GM21723 (cell line): Measurements from ENCODE around the gene TP53INP2.
"Not testable (repeated sequence)": the region's sequence is repeated elsewhere in the genome, so short reads cannot be mapped to it uniquely, and the experiment has no call there.

Experiments
- ATAC-seq: cut with Tn5 transposase; IDR thresholded peaks from one replicate; pipeline ENCODE4 v1.9.1; 2021; ENCODE audit warnings: mild to moderate bottlenecking, moderate library complexity; ENCODE audit not compliant: unreplicated experiment

TP53INP2 gene

GRCh38 chr20:34720266-34720665 is 16.1 kb downstream of the TP53INP2 start:
- no peak for ATAC-seq

GRCh38 chr20:34722560-34722959 is 18.4 kb downstream of the TP53INP2 start:
- ATAC-seq: not testable (repeated sequence)

GRCh38 chr20:34724172-34724571 is 20.0 kb downstream of the TP53INP2 start:
- ATAC-seq: no peak

- no peak for ATAC-seq
Measured at GRCh38 chr20:34729416-34729815, 25.3 kb downstream of the TP53INP2 start.

GRCh38 chr20:34732523-34732922 is 28.4 kb downstream of the TP53INP2 start:
- ATAC-seq: no peak

DNA sequence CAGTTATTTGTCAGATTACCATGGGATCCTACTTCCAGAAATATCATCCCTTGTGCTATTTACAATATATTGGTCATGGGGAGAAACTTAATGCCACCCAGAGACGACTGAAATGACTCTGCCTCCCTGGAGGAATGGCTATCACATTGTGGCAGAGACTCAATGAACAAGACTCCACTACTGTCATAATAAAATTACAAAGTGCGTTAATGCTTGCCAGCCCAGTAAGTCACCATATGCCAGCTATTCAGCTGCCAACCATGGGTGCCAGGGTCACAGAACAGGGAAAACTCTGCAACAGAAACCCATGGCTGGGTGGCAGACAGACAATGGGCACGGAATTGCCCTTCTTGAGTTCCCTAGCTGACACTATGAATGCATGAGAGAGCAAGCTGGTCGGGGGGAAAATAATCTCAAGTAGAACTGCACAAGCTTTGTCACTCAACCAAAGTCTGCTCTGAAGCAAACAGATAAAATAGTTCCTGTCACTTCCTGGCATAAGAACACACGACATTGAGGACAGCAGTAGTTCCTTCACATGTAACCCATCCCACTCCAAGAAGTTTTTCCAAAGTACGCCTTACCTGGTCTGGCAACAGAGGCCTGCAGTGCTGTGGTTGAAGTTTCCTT is 32.1 kb downstream of the TP53INP2 start:
- ATAC-seq: no peak

GRCh38 chr20:34743039-34743438 is 38.9 kb downstream of the TP53INP2 start:
- no peak for ATAC-seq

- ATAC-seq: no peak
Measured at GRCh38 chr20:34744340-34744739, 40.2 kb downstream of the TP53INP2 start.

GRCh38 chr20:34744847-34745246 is 40.7 kb downstream of the TP53INP2 start:
- ATAC-seq: no peak

DNA sequence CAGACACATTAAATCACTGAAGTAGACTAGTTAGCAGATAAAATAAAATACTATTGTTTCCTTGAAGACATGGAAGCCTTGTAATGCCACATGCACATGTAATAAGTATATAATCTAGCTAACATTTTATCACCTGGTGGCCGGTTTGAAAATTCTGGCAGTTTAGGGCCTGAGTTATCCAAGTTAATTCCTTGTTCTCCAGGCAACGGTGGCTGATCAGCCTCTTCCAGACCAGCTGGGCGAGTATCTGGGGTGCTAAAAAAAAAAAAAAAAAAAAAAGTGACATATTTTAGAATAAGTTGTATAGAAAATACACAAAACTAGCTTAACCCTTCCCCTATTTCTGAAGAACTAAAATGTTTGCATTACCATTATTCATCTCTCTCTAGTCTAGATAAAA is 42.5 kb downstream of the TP53INP2 start:
- ATAC-seq: no peak

DNA sequence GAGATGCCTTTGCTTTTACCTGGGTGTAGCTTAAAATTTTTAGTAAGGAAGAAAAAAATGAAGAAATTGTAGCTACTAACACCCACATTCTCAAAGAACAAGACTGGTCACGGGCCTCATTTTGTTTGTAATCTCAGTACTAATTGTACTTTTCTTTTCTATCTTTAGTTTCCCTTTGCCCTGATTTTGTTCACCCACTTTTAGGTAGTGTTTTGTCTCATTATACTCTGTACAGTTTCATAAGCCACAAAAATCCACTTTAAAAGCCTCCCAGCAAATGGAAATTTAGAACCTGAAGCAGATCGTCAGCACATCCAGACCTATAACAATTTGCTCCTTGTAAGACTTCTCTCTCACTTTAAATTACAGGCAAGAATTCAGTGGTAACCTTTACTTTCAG is 43.3 kb downstream of the TP53INP2 start:
- ATAC-seq: no peak

DNA sequence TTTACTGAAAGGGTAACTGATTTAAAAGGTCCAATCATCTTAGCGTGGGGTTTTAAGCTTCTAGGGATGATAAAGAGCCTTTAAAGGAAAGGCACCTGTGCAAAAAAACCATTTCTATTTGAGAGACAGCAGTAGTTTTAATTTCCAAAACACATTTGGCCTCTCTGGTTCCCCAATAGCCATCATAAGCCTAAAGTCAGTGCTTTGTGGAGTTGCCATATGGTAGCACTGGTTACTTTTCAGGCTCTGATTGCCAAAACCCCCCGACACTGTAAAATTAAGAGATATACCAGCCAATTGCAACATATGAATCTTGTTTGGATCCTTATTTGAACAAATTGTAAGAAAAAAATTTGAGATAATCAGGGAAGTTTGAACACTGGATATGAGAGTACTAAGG is 44.6 kb downstream of the TP53INP2 start:
- ATAC-seq: no peak

- no peak for ATAC-seq
Measured at GRCh38 chr20:34750484-34750883, 46.3 kb downstream of the TP53INP2 start.

DNA sequence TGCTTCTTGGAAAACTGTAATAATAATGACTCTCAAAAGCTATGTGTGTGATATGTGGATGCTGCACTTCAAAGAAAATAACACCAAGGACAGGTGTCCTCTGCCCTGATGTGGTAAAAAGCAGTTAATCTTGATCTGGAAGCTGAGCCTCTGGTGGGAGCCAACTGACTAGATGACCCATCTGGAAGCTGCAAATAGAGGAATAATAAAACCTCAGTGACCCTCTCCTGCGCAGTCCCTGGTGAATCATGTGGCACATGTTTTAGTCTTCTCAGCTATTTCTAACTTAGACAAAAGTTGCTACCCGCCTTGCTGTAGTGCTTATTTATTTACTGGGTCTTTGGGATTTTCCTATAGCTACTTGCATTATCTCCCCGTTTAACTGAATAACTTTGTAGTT is 47.3 kb downstream of the TP53INP2 start:
- ATAC-seq: no peak

- no peak for ATAC-seq
Measured at GRCh38 chr20:34753706-34754461, 49.7 kb downstream of the TP53INP2 start.

DNA sequence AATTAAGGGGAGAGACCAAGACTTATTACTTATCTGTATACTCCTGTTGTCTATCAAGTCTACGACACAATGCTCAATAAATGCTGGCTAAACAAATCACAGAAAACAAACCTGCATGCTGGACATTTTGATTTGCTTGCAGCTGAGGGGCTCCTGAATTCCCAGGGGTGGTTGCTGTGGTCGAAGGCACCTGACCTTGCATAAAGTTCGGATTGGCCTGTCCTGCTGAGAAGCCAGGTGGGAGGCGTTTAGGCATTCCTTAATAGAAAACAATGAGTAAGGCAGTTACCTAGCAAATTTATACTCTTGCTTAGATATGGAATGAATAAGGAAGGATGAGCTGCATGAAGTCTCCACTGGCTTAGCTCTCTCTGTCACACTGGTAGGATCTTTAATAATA is 50.5 kb downstream of the TP53INP2 start:
- ATAC-seq: no peak

DNA sequence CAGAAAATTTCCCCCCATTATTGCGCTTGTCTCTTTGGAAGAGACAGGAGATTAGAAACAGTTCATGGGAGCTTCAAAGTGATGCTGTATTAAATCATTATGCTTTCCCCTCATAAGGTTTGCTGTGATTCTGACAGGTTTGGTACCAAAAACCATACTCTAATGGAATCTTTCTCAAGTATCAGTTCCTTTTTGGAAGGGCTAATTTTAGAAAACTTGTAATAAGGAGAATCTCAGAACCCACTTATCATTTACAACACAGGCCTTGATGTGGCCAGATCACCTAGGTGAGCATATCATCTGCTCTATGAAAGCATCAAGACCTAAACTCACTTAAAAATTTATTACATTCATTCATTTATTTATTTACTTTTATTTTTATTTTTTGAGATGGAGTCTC is 51.2 kb downstream of the TP53INP2 start:
- ATAC-seq: no peak

DNA sequence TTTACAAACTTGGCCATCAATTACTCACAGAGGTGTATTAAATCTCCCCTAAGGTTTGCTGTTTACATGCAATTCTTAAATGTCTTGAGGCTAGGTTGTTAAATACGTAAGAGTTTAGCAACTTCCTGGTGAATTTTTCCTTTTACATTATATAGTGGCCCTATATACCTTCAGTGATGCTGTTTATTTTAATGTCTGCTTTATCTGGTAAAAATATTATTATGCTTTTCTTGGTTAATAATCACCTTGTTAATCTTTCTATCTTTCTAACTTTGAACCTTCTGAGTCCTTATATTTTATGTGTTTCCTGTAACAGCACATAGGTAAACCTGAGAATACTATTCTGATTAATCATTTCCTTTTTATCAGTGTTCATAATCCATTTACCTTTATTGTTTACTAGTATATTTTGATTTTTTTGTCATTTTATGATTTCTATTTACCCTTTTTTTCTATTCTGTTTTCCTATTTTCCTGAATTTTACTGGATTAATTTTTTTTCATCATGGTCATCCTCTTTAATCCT is 57.9 kb downstream of the TP53INP2 start:
- ATAC-seq: no peak
